Osteoblast (primary cell): ENCODE measurements around the gene PTPN2. TPM values are rescaled to one million over a fixed set of nuclear protein-coding genes. Genes with fewer than 3 reads are reported as not detected.
"Not testable (repeated sequence)": the region's sequence is repeated elsewhere in the genome, so short reads cannot be mapped to it uniquely, and the experiment has no call there.

ENCODE experiments used
- DNase-seq: peaks from one replicate; pipeline ENCODE4 v3.0.0; 2011; ENCODE audit warnings: low spot score, mixed read lengths; ENCODE audit not compliant: insufficient read length; ENCODE audit errors: missing footprints
- H2AFZ ChIP-seq: 2 replicates; pipeline ENCODE4 v1.6.0; 2011; ENCODE audit warnings: mild to moderate bottlenecking, low read length
- H3K27ac ChIP-seq: 2 replicates; pipeline ENCODE4 v1.5.1; 2011; ENCODE audit warnings: mild to moderate bottlenecking, low read depth, low read length, moderate library complexity
- H3K27me3 ChIP-seq: 2 replicates; pipeline ENCODE4 v1.6.0; 2012; ENCODE audit warnings: mild to moderate bottlenecking, control low read depth, inconsistent platforms, low read length, moderate library complexity; ENCODE audit not compliant: insufficient read depth
- H3K36me3 ChIP-seq: 2 replicates; pipeline ENCODE4 v1.5.1; 2011; ENCODE audit warnings: mild to moderate bottlenecking, low read length, control low read depth, moderate library complexity; ENCODE audit not compliant: insufficient read depth
- H3K4me1 ChIP-seq: 2 replicates; pipeline ENCODE4 v1.5.1; 2011; ENCODE audit warnings: mild to moderate bottlenecking, low read length, control low read depth, moderate library complexity; ENCODE audit not compliant: insufficient read depth
- H3K4me2 ChIP-seq: 2 replicates; pipeline ENCODE4 v1.6.0; 2011; ENCODE audit warnings: mild to moderate bottlenecking, low read length; ENCODE audit not compliant: insufficient read depth
- H3K4me3 ChIP-seq: fragments of 200-600 bp; sonication (generic); 3 replicates; pipeline ENCODE4 v1.5.1; 2012; ENCODE audit warnings: mild to moderate bottlenecking, low read length, inconsistent platforms; ENCODE audit not compliant: insufficient read depth
- H3K79me2 ChIP-seq: 2 replicates; pipeline ENCODE4 v1.6.0; 2012; ENCODE audit warnings: mild to moderate bottlenecking, low read length, control low read depth, inconsistent platforms; ENCODE audit not compliant: insufficient read depth
- H3K9me3 ChIP-seq: 2 replicates; pipeline ENCODE4 v1.5.1; 2011; ENCODE audit warnings: low read depth, low read length, control low read depth
- H4K20me1 ChIP-seq: 2 replicates; pipeline ENCODE4 v1.6.0; 2012; ENCODE audit warnings: mild to moderate bottlenecking, low read length, control low read depth; ENCODE audit not compliant: insufficient read depth
- CTCF ChIP-seq: IDR thresholded peaks from 2 replicates; pipeline ENCODE4 v1.5.1; 2011; ENCODE audit warnings: mild to moderate bottlenecking, low read depth, low read length, moderate library complexity; ENCODE audit errors: extremely low read depth
- total RNA-seq: library from RNA; depleted of rRNA; stranded (reverse); fragments of >200 nt; gene quantifications from 2 replicates; pipeline ENCODE4 v1.2.3, GENCODE V29; 2012

The PTPN2 gene
- total RNA-seq, 1 donor, result 37.6 TPM

- DNase-seq, result peak; percentile 76
Measured at GRCh38 chr18:12904012-12904516, 20.0 kb upstream of the PTPN2 start.

GRCh38 chr18:12901208-12901607, 17.2 kb upstream of the PTPN2 start:
- not testable (repeated sequence) for H3K79me2 ChIP-seq, H3K27me3 ChIP-seq, H3K36me3 ChIP-seq, H3K4me3 ChIP-seq, H4K20me1 ChIP-seq, H3K27ac ChIP-seq, H3K4me1 ChIP-seq, H2AFZ ChIP-seq, H3K9me3 ChIP-seq, DNase-seq, H3K4me2 ChIP-seq

More at GRCh38 chr18:12904012-12904516, 20.0 kb upstream of the PTPN2 start:
- H4K20me1 ChIP-seq, result no peaks in the 10 kb centered on the region
- TF ChIP-seq CTCF, result no peak
- no peaks in the 10 kb centered on the region for H3K9me3 ChIP-seq
- H3K27me3 ChIP-seq, result peaks cover 3% of the 10 kb centered on the region
- H3K27ac ChIP-seq, result no peak overlapping the region
- H3K4me2 ChIP-seq, result no peak overlapping the region
- H3K4me1 ChIP-seq, result peaks cover 24% of the 10 kb centered on the region
- no peak overlapping the region for H3K4me3 ChIP-seq
- peak overlapping the region; percentile 67 for H2AFZ ChIP-seq
- no peaks in the 10 kb centered on the region for H3K36me3 ChIP-seq
- no peaks in the 10 kb centered on the region for H3K79me2 ChIP-seq

- not testable (repeated sequence) for H3K4me1 ChIP-seq, H3K4me2 ChIP-seq, H4K20me1 ChIP-seq, H3K4me3 ChIP-seq, H2AFZ ChIP-seq, H3K27ac ChIP-seq, DNase-seq, H3K9me3 ChIP-seq, H3K79me2 ChIP-seq, H3K36me3 ChIP-seq, H3K27me3 ChIP-seq
Measured at GRCh38 chr18:12896784-12897333, 12.8 kb upstream of the PTPN2 start.

GRCh38 chr18:12895626-12896025, 11.6 kb upstream of the PTPN2 start:
- no peaks in the 10 kb centered on the region for H3K9me3 ChIP-seq
- H3K4me2 ChIP-seq, result no peak overlapping the region
- no peak overlapping the region for H3K4me3 ChIP-seq
- peaks cover 9% of the 10 kb centered on the region for H3K27me3 ChIP-seq
- H3K79me2 ChIP-seq, result no peaks in the 10 kb centered on the region
- H3K4me1 ChIP-seq, result no peaks in the 10 kb centered on the region
- no peak overlapping the region for H3K27ac ChIP-seq
- no peaks in the 10 kb centered on the region for H3K36me3 ChIP-seq
- no peak for DNase-seq
- no peak for TF ChIP-seq CTCF
- no peak overlapping the region for H2AFZ ChIP-seq
- H4K20me1 ChIP-seq, result no peaks in the 10 kb centered on the region

GRCh38 chr18:12895014-12895413, 11.0 kb upstream of the PTPN2 start:
- H3K4me1 ChIP-seq, result no peaks in the 10 kb centered on the region
- no peak overlapping the region for H3K27ac ChIP-seq
- peaks cover 9% of the 10 kb centered on the region for H3K27me3 ChIP-seq
- no peak overlapping the region for H3K4me2 ChIP-seq
- H4K20me1 ChIP-seq, result no peaks in the 10 kb centered on the region
- H3K4me3 ChIP-seq, result no peak overlapping the region
- H3K9me3 ChIP-seq, result no peaks in the 10 kb centered on the region
- no peak overlapping the region for H2AFZ ChIP-seq
- H3K79me2 ChIP-seq, result no peaks in the 10 kb centered on the region
- no peak for TF ChIP-seq CTCF
- no peaks in the 10 kb centered on the region for H3K36me3 ChIP-seq
- peak; percentile 66 for DNase-seq
